HG02943 (cell line): ENCODE results near the gene ZMIZ2.
"Not testable (repeated sequence)": the region's sequence is repeated elsewhere in the genome, so short reads cannot be mapped to it uniquely, and the experiment has no call there.

Source experiments
- ATAC-seq: cut with Tn5 transposase; IDR thresholded peaks from one replicate; pipeline ENCODE4 v1.9.1; 2021; ENCODE audit warnings: mild to moderate bottlenecking, low read depth, moderate library complexity; ENCODE audit not compliant: unreplicated experiment

The ZMIZ2 gene

DNA sequence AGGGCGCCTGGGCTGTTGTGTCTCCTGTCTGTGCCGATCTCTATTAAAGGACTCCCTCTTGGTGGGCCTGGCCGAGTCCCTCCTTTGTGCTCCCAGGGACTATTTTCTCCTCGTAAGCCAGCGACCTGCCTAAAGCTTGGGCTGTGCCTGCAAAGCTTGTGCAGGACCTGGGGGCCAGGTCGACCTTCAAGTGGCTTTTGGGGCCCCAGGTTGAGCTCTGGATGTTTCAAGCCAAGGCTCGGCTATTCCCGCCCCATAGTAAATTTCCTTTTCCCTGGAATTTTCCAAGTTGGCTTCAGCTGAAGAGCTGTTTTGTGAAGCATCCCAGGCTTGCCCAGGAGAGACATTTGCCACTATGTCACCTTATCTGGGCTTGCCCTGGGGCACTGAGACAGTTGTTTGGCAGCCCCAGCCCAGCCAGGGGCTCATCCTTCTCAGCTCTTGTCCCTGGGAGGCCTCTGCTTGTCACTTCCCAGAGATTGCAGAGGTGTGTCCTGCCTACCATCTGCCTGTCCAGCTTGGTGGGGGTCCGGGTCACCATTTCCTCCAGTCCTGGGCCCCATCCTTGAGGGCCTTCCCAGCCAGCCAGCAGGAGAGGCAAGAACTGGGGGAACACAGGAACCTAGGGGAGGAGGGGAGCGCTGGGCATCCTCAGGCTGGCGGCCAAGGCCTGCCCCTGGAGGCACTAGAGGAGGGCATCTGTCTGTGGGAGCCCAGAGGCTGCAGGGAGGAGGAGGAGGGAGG is 20.2 kb downstream of the ZMIZ2 start:
- no peak for ATAC-seq

GRCh38 chr7:44769376-44769775 is 20.7 kb downstream of the ZMIZ2 start:
- ATAC-seq, result no peak

DNA sequence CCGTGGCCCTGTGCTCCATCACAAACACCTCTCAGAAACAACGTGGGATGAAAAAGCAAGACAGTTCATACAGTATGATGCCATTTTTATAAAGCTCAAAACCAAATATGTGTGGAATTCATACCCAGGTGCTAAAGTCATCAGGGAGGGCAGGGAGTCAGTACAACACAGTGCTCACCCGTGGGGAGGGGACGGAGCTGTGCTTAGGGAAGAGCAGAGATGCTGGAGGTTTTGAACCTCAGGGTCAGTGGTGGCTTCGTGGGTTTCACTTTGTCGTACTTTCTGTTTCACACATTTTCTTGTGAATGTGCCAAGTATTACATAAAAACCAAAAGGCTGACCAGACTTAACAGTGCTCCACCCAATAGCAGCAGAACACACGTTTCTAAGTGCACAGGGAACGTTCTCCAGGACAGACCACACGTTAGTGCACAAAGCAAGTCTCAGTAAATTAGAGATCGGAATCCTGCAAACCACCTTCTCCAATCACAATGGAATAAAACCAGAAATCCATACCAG is 21.2 kb downstream of the ZMIZ2 start:
- peak; percentile 71 for ATAC-seq

- no peak for ATAC-seq
Observed at GRCh38 chr7:44771358-44771757, 22.7 kb downstream of the ZMIZ2 start.

- no peak for ATAC-seq
Observed at GRCh38 chr7:44772440-44772839, 23.8 kb downstream of the ZMIZ2 start.

- ATAC-seq, result no peak
Observed at GRCh38 chr7:44772867-44773266, 24.2 kb downstream of the ZMIZ2 start.

DNA sequence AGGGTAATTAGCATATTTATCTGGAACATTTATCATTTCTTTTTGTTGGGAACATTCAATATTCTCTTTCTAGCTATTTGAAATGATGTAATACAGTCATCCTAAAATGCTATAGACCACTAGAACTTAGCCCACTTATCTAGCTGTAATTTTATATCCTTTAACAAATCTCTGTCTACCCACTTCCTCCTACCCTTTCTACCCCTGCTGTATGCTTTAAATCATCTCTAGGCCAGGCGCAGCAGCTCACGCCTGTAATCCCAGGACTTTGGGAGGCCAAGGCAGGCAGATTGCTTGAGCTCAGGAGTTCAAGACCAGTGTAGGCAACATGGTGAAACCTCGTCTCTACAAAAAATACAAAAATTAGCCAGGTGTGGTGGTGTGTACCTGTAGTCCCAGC is 25.8 kb downstream of the ZMIZ2 start:
- not testable (repeated sequence) for ATAC-seq

DNA sequence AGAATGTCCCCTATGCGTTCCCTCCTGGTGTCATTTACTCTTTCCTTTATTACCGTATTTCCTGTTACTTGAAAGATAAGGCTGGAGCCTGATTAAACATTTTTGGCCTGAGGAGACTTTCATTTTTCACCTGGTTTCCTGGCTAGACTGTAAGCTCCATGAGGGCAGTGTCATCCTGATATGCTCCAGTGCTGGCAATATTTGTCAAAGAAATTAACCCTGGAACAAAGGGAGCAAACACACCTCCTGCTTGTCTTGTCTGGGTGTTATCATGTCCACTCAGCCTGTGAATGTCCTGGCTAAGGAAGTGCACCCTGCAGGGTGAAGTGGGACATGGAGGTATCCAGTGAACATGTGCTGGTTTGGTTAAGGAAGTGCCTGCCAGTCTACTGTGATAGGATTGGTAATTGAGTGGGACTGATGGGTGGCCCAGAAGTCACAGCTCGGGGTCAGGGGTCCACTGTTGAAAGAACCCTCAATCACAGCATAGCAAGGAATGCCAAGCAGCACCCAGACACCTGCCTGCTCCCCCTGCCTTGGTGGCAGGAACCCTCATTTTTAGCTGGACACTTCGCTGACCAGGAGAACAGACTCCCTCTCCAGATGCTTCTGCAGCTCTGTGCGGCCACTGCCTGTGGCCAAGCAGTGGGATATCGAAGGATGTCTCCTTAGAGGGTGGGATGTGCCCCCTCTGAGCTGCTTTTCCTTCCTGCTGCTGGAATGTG is 26.9 kb downstream of the ZMIZ2 start:
- ATAC-seq, result no peak

DNA sequence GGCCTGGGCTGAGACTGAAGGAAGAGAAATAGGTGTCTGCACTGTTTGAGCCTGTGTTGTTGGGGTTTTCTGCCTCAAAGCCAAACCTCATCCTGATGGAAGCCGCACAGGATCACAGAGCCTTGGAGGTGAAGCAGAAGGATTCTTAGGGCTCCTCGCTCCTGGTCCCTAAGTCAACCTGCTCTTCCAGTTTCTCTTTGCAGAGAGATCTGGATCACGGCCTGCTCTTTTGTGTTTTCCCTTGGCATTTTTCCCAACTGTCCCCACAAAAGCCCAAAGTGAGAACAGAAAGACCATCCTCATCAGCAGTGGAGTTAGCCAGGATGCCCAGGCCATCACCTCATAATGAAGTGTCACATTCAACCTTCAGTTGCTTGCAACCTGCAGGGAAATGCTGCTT is 27.6 kb downstream of the ZMIZ2 start:
- ATAC-seq, result no peak

- no peak for ATAC-seq
Observed at GRCh38 chr7:44782460-44782859, 33.8 kb downstream of the ZMIZ2 start.

- no peak for ATAC-seq
Observed at GRCh38 chr7:44783407-44783806, 34.8 kb downstream of the ZMIZ2 start.

- no peak for ATAC-seq
Observed at GRCh38 chr7:44784364-44784763, 35.7 kb downstream of the ZMIZ2 start.

DNA sequence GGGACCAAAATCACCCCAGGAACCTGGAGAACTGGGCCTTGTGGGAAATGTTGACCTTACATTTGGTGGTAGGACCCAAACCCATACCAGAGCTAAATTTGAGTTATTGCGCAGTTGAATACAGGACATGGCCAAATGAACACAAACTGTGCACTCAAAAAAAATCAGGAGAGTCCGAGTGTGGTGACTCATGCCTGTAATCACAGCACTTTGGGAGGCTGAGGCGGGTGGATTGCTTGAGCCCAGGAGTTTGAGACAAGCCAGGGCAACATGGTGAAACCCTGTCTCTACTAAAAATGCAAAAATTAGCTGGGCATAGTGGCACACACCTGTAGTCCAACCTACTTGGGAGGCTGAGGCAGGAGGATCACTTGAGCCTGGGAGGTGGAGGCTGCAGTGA is 36.6 kb downstream of the ZMIZ2 start:
- ATAC-seq, result not testable (repeated sequence)

DNA sequence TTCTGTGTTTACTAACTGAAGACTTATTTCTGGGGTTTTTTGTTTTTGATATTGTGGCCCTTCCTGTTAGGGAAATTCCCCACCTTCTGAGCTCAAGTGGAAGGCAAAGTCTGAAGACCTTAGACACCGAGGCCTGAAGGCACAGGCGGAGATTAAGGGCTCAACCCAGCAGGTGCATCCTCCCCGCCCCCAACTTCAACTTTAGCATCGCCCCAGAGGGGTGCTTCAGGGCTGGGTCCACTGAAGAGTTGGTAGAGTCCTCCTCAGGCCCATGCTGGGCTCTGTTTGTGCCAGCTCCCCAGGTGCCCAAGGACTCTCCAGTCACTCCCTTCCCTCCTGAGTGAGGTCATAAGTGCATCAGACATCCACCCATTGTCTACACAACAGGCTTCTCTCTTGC is 38.4 kb downstream of the ZMIZ2 start:
- no peak for ATAC-seq

DNA sequence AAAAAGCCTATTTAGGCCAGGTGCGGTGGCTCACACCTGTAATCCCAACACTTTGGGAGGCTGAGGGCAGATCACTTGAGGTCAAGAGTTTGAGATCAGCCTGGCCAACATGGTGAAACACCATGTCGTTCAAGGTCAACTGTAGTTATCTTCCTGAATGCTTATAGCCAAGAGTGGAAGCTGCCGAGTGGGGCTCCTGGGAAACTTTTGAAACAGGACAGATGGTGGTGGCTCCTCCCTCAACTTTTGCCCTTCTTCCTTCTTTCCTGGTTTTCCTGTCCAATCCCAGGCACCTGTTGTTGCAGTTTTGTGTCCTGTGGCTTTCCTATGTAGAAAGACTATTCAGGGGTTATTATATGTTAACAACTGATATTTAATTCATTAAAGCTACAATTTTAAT is 39.1 kb downstream of the ZMIZ2 start:
- no peak for ATAC-seq

GRCh38 chr7:44789990-44790389 is 41.3 kb downstream of the ZMIZ2 start:
- ATAC-seq, result no peak

DNA sequence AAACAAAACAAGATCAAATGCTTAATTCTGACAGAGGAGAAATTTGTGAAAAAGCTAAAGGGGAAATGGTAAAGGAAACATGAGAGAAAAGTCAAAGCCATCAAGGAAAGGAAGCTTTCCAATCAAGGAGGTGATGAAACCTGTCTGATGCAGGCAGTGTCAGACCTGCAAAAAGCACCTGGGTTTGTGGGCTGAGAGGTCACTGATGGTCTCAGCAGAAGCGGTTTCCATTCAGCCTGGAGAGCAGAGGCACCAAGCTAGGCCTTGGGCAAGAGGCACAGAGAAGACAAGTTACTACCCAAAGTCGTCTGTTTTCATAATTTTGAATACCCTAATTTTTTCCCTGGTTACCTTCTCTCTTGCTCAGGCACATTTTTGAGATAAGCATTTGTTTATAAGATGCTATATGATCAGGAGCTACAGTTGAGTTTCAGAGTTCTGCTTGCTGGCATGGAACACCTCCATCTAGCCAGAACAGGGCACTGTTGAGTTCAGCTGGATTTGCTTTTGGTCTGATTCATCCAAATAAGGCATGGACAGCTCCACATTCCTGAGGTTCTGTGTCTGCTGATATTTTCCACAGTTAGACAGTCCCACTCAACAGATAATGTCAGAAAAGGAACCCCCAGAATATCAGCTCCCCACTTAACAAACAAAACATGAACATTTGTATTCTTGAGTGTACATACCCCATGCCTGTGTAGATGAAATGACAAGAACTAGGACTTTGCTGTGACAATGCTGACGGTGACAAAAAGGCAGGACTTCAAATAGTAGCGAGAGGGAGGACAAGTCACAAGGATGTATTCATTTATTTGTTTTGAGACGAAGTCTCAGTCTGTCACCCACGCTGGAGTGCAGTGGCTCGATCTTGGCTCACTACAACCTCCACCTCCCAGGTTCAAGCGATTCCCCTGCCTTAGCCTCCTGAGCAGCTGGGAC is 42.9 kb downstream of the ZMIZ2 start:
- ATAC-seq, result no peak

GRCh38 chr7:44793919-44794318 is 45.3 kb downstream of the ZMIZ2 start:
- ATAC-seq, result no peak

GRCh38 chr7:44794331-44794730 is 45.7 kb downstream of the ZMIZ2 start:
- no peak for ATAC-seq

- ATAC-seq, result peak; percentile 29
Observed at GRCh38 chr7:44796034-44796503, 47.4 kb downstream of the ZMIZ2 start.
